T-helper 22 cell (primary cell): ENCODE data around the gene ERBIN.
"Not testable (repeated sequence)": the region's sequence is repeated elsewhere in the genome, so short reads cannot be mapped to it uniquely, and the experiment has no call there.

ENCODE experiments used
- DNase-seq: peaks from one replicate; pipeline ENCODE4 v3.0.0-alpha.2; 2020; ENCODE audit warnings: low read depth

The ERBIN gene

GRCh38 chr5:65926276-65926783 lies at the start of gene ERBIN:
TSS of gene ERBIN (plus strand) at chr5:65926575. CDS start at chr5:65992719, 66,144 bp downstream.
- peak; percentile 71 for DNase-seq

GRCh38 chr5:65876970-65877369 lies 49.4 kb upstream of the ERBIN start:
- no peak for DNase-seq

GRCh38 chr5:65879668-65880256 lies 46.6 kb upstream of the ERBIN start:
- DNase-seq, result not testable (repeated sequence)

GRCh38 chr5:65880496-65881072 lies 45.8 kb upstream of the ERBIN start:
- no peak for DNase-seq

GRCh38 chr5:65882278-65882677 lies 44.1 kb upstream of the ERBIN start:
- DNase-seq, result no peak

GRCh38 chr5:65883461-65883860 lies 42.9 kb upstream of the ERBIN start:
- no peak for DNase-seq

GRCh38 chr5:65886387-65886786 lies 40.0 kb upstream of the ERBIN start:
- DNase-seq, result no peak

- not testable (repeated sequence) for DNase-seq
Observed at GRCh38 chr5:65892024-65892423, 34.4 kb upstream of the ERBIN start.

GRCh38 chr5:65892801-65893200 lies 33.6 kb upstream of the ERBIN start:
- no peak for DNase-seq

- no peak for DNase-seq
Observed at GRCh38 chr5:65893749-65894430, 32.5 kb upstream of the ERBIN start.

- DNase-seq, result no peak
Observed at GRCh38 chr5:65895891-65896290, 30.5 kb upstream of the ERBIN start.

GRCh38 chr5:65900746-65901145 lies 25.6 kb upstream of the ERBIN start:
- DNase-seq, result no peak

- no peak for DNase-seq
Observed at GRCh38 chr5:65902104-65902503, 24.3 kb upstream of the ERBIN start.

GRCh38 chr5:65903581-65903980 lies 22.8 kb upstream of the ERBIN start:
- DNase-seq, result no peak

GRCh38 chr5:65906256-65906655 lies 20.1 kb upstream of the ERBIN start:
- no peak for DNase-seq

GRCh38 chr5:65907135-65907534 lies 19.2 kb upstream of the ERBIN start:
- no peak for DNase-seq

- no peak for DNase-seq
Observed at GRCh38 chr5:65910711-65911110, 15.7 kb upstream of the ERBIN start.

GRCh38 chr5:65912311-65912710 lies 14.1 kb upstream of the ERBIN start:
- no peak for DNase-seq

- no peak for DNase-seq
Observed at GRCh38 chr5:65913519-65913918, 12.9 kb upstream of the ERBIN start.

- no peak for DNase-seq
Observed at GRCh38 chr5:65914641-65915196, 11.7 kb upstream of the ERBIN start.

GRCh38 chr5:65915661-65916060 lies 10.7 kb upstream of the ERBIN start:
- not testable (repeated sequence) for DNase-seq

- DNase-seq, result no peak
Observed at GRCh38 chr5:65916066-65916465, 10.3 kb upstream of the ERBIN start.

- DNase-seq, result no peak
Observed at GRCh38 chr5:65916636-65917035, 9.7 kb upstream of the ERBIN start.
